ENCODE data around the gene IL1R1.

GRCh38 chr2:102137138-102137537 lies 5.4 kb upstream of the IL1R1 start:
- TF ChIP-seq CTCF (optimal IDR thresholded peaks at IDR 0.05 in 1 of 3, IDR thresholded peaks at IDR 0.05 in 1 of 3, conservative IDR thresholded peaks at IDR 0.05 in 1 of 3; ENCODE audit: extremely low read depth in 1 of 3, insufficient read depth in 2 of 3, low read length in 3 of 3) (no peak), EZH2 (IDR thresholded peaks at IDR 0.05; ENCODE audit: low read length) (no peak)

Data from keratinocyte (primary cell).